ENCODE results near the gene ANKRD18A. TPM values are rescaled to one million over a fixed set of nuclear protein-coding genes. Genes with fewer than 3 reads are reported as not detected.
"Not testable (repeated sequence)": the region's sequence is repeated elsewhere in the genome, so short reads cannot be mapped to it uniquely, and the experiment has no call there.

Gene ANKRD18A
- total RNA-seq, 1 donor from 2014 or later, result 4.5 TPM

DNA sequence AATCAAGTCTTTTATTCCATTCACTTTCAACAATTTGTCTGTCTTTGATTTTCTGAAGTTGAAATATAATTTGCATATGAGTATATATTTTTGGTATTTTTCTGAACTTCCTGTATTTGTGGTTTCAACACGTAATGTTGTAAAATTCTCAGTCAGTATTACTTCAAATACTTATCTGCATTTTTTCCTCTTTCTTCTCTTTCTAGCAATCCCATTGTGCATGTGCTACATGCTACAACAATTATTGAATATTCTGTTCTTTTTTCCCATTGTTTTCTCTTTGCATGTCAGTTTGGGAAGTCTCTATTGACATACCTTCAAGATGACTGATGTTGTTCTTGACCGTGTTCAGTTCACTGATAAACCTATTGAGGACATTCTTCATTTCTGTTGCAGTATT lies 5.6 kb upstream of the ANKRD18A start:
- Mint-ChIP-seq H3K27ac (ENCODE audit: unreplicated experiment) (no peak overlapping the region), H3K36me3 (ENCODE audit: low read depth) (peaks cover 11% of the 10 kb centered on the region), H3K9me3 (ENCODE audit: low read depth) (peaks cover 22% of the 10 kb centered on the region), H3K4me3 (ENCODE audit: unreplicated experiment) (no peak overlapping the region), H3K27me3 (ENCODE audit: low read depth) (peaks cover 7% of the 10 kb centered on the region), H3K4me1 (ENCODE audit: low read depth) (peaks cover 8% of the 10 kb centered on the region)
- DNase-seq (ENCODE audit: low spot score), result no peak
- TF ChIP-seq, protein P1, sequence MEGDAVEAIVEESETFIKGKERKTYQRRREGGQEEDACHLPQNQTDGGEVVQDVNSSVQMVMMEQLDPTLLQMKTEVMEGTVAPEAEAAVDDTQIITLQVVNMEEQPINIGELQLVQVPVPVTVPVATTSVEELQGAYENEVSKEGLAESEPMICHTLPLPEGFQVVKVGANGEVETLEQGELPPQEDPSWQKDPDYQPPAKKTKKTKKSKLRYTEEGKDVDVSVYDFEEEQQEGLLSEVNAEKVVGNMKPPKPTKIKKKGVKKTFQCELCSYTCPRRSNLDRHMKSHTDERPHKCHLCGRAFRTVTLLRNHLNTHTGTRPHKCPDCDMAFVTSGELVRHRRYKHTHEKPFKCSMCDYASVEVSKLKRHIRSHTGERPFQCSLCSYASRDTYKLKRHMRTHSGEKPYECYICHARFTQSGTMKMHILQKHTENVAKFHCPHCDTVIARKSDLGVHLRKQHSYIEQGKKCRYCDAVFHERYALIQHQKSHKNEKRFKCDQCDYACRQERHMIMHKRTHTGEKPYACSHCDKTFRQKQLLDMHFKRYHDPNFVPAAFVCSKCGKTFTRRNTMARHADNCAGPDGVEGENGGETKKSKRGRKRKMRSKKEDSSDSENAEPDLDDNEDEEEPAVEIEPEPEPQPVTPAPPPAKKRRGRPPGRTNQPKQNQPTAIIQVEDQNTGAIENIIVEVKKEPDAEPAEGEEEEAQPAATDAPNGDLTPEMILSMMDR (IDR thresholded peaks at IDR 0.05), result no peak

DNA sequence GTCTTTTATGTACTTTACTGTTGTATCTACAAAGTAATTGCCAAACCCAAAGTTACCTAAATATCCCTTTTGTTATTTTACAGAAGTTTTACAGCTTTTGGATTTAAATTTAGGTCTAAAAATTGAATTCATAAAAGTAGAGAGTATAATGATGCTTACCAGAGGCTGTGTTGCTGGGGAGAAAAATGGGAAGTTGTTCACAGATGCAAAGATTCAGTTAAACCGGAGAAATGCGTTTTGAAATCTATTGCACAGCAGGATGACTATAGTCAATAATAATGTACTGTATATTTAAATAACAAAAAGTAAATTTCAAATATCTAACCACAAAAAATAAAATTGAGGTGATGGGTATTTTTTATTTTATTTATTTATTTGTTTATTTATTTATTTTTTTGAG lies 2.6 kb upstream of the ANKRD18A start:
- peaks cover 10% of the 10 kb centered on the region for H3K27me3 Mint-ChIP-seq (ENCODE audit: low read depth)
- H3K36me3 Mint-ChIP-seq (ENCODE audit: low read depth), result peaks cover 11% of the 10 kb centered on the region
- peaks cover 18% of the 10 kb centered on the region for H3K4me1 Mint-ChIP-seq (ENCODE audit: low read depth)
- H3K27ac Mint-ChIP-seq (ENCODE audit: unreplicated experiment), result no peak overlapping the region
- no peak overlapping the region for H3K4me3 Mint-ChIP-seq (ENCODE audit: unreplicated experiment)
- DNase-seq (ENCODE audit: low spot score), result no peak
- H3K9me3 Mint-ChIP-seq (ENCODE audit: low read depth), result peaks cover 22% of the 10 kb centered on the region
- TF ChIP-seq, protein P1 (IDR thresholded peaks at IDR 0.05), result no peak

DNA sequence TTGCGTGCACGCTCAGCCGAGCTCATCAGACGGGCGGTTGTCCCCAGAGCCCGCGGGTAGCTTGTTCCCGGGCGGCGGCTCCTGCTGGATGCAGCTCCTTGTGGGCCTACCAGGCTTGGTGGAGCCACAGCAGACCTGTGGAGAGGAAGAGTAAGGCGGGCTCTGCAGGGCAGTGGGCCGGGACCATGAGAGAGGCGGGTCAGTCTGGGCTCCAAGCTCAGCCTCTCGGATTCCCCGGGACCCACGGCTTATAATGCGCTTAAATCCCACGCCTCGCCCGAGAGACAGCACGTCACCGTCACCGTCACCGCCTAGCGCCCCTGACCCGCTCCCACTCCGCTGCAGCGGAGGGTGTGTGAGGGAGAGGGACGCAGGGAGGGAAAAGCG lies 1.9 kb upstream of the ANKRD18A start:
- peaks cover 10% of the 10 kb centered on the region for H3K27me3 Mint-ChIP-seq (ENCODE audit: low read depth)
- peaks cover 11% of the 10 kb centered on the region for H3K36me3 Mint-ChIP-seq (ENCODE audit: low read depth)
- H3K4me1 Mint-ChIP-seq (ENCODE audit: low read depth), result peaks cover 18% of the 10 kb centered on the region
- H3K27ac Mint-ChIP-seq (ENCODE audit: unreplicated experiment), result no peak overlapping the region
- H3K4me3 Mint-ChIP-seq (ENCODE audit: unreplicated experiment), result peak overlapping the region; percentile 70
- peaks cover 22% of the 10 kb centered on the region for H3K9me3 Mint-ChIP-seq (ENCODE audit: low read depth)
- TF ChIP-seq, protein P1 (IDR thresholded peaks at IDR 0.05), result no peak
- DNase-seq (ENCODE audit: low spot score), result no peak

DNA sequence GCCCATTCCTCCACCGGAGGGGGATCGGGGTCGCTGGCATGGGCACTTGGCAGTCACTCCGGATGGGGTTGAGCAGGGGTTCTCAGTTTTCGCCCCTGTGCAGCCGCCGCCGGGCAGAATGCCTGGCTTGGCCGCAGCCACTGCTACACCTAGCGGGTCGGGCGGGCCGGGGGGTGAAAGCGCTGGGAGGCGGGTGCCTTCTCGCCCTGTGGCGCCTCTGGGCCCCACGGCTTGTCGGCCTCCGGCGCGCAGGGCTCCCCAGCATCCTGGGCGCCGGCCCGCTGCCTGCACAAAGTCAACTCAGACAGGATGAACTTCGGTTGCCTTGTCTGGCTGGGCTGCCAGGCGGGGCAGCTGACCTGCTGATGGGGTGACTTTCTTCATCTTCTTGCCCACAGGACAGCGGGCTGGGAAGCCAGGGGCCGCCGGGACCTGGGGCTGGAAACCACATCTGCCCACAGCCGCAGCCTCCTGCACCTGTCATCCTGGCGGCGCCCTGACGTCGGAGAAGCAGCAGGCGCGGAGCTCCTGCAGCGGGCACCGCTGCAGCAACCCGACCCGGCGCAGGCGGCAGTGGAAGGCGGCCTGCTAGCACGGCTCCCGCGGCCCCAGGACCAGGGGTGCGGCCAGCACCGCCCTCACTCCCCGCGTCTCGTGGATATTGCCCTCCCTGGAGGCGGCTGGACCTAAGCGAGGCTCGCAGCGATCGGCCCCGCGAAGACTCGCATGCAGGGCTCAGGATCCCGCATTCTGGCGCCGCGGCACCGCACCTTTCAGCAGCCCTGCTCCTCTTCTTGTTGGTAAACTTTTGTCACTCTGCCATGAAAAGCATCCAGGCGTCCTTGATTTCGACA lies 1.3 kb upstream of the ANKRD18A start:
- Mint-ChIP-seq H3K9me3 (ENCODE audit: low read depth) (peaks cover 20% of the 10 kb centered on the region), H3K4me1 (ENCODE audit: low read depth) (peaks cover 18% of the 10 kb centered on the region), H3K27me3 (ENCODE audit: low read depth) (peaks cover 10% of the 10 kb centered on the region), H3K27ac (ENCODE audit: unreplicated experiment) (peak overlapping the region; percentile 61), H3K36me3 (ENCODE audit: low read depth) (peaks cover 11% of the 10 kb centered on the region), H3K4me3 (ENCODE audit: unreplicated experiment) (peak overlapping the region; percentile 70)
- no peak for DNase-seq (ENCODE audit: low spot score)
- TF ChIP-seq, protein P1 (IDR thresholded peaks at IDR 0.05), result no peak

DNA sequence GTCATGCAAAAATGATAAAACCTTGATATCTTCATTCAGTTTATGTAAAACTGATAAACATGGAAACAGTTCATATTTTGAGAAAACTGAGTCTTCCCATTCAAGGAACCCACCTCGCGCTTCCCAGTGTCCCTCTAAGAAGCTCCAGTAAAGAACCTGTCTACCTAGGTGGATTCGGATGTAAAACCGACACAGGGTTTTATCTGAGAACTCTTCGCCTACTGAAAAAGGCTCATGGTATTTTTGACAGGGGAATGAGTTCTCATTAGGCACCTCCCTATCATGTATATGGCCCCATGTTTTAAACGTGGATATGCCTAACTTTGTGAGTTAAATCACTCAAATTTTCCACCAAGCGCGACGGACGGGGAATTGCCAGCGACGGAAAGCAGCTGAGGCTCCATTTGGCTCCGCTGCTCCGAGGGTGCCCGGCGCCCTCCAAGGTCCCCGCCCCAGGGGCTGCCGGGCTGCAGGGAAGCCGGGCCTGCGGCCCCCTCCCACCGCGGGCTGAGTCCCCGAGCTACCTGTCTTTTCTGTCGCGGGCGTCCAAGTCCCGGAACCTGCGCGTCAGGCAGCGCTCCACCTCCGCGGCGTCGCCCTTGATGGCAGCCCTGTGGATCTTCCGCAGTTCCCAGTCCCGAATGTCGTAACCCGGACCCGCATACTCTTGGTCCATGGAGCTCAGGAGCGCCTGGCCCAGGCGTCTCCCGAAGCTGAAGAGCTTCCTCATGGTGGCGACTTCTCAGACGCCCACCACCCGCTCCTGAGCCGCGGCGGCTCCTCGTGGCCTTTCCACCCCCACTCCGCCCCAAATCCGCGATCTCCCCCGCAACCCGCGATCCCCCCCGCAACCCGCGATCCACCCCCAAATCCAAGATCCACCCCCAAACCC lies 594 bp downstream of the ANKRD18A start:
- no peak for DNase-seq (ENCODE audit: low spot score)
- Mint-ChIP-seq H3K4me1 (ENCODE audit: low read depth) (peaks cover 18% of the 10 kb centered on the region), H3K36me3 (ENCODE audit: low read depth) (peaks cover 5% of the 10 kb centered on the region), H3K27ac (ENCODE audit: unreplicated experiment) (peak overlapping the region; percentile 79), H3K4me3 (ENCODE audit: unreplicated experiment) (peak overlapping the region; percentile 92), H3K27me3 (ENCODE audit: low read depth) (peaks cover 10% of the 10 kb centered on the region), H3K9me3 (ENCODE audit: low read depth) (peaks cover 12% of the 10 kb centered on the region)
- TF ChIP-seq, protein P1 (IDR thresholded peaks at IDR 0.05), result no peak

DNA sequence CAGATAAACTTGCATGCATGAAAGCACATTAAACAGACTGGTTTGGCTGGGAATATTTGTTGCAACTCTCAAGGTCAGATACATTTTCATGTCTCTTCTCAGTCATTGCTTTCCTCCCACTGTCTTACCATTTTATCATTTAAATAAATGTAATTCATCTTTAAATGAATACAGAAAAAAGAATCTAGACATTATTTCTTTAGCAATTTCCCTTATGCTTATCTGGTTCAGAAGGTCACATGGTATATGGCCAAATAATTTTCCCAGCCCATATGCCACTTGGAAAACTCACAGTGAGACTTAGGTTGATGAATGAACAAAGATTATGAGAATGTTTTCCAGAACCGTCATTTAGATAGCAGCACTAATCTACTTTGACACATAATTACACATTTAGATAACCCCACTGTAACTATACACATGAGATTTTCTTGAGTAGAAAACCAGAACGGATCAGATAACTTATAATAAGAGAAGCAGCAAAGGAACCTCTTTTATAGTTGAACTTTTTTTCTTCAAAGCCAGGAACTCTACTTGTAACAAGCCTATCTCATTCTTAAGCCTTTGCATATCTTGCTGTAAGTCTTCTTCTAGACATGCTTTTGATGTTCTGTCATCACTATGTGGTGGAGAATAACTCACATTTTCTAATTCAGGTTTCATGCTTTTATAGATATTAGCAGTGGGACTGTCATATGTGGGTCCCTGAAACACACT lies 22.2 kb downstream of the ANKRD18A start:
- H3K4me1 Mint-ChIP-seq (ENCODE audit: low read depth), result peaks cover 21% of the 10 kb centered on the region
- H3K27me3 Mint-ChIP-seq (ENCODE audit: low read depth); H3K9me3 Mint-ChIP-seq (ENCODE audit: low read depth); H3K36me3 Mint-ChIP-seq (ENCODE audit: low read depth); DNase-seq (ENCODE audit: low spot score); H3K4me3 Mint-ChIP-seq (ENCODE audit: unreplicated experiment); H3K27ac Mint-ChIP-seq (ENCODE audit: unreplicated experiment): not testable (repeated sequence)

DNA sequence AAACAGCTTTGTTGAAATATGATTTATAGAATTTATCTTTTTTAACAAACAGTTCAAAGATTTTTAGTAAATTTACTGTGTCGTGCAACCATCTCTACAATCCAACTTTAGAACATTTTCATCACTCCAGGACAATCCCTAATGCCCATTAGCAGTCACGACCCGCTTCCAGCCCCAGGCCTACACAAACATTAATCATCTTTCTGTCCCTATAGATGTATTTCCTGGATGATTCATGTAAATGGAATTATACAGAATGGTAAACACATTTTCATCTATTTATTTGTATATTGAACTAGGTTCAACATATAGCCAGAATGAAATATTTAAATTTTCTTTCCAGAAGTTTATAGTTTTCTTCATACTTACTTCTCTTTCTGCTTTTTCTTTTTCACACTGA lies 25.3 kb downstream of the ANKRD18A start:
- H3K4me1 Mint-ChIP-seq (ENCODE audit: low read depth), result peaks cover 25% of the 10 kb centered on the region
- not testable (repeated sequence) for H3K27me3 Mint-ChIP-seq (ENCODE audit: low read depth); H3K36me3 Mint-ChIP-seq (ENCODE audit: low read depth); H3K4me3 Mint-ChIP-seq (ENCODE audit: unreplicated experiment); H3K27ac Mint-ChIP-seq (ENCODE audit: unreplicated experiment); DNase-seq (ENCODE audit: low spot score); H3K9me3 Mint-ChIP-seq (ENCODE audit: low read depth)
